H1 (cell line): ENCODE results near the gene MACROD2. TPM values are rescaled to one million over a fixed set of nuclear protein-coding genes. Genes with fewer than 3 reads are reported as not detected.

Experiments used
- CTCF ChIA-PET: fragments of 300-600 bp; sonication (Branson Sonifier 250); formaldehyde crosslinking; loops from one replicate; lab custom pipeline; 2021; ENCODE audit not compliant: partially characterized antibody; lab: Charles Lee
- POLR2A ChIA-PET: fragments of 300-600 bp; sonication (Branson Sonifier 250); formaldehyde crosslinking; loops from one replicate; lab custom pipeline; 2021; ENCODE audit warnings: inconsistent platforms; ENCODE audit not compliant: partially characterized antibody; lab: Charles Lee
- DNase-seq, 2 experiments: peaks; one replicate each; pipeline versions ENCODE4 v3.0.0 to v3.0.0-alpha.2; 2010 to 2022; ENCODE audit warnings: low spot score in 2 of 2, low read depth in 1 of 2, mixed read lengths in 1 of 2
- FAIRE-seq: peaks from 2 replicates; lab custom pipeline; 2011; peaks lifted over from hg19 to GRCh38; lab: Jason Lieb, UNC
- H2AFZ ChIP-seq: 2 replicates; pipeline ENCODE4 v1.8.1; 2012; ENCODE audit warnings: low read length, inconsistent platforms
- H2AK5ac ChIP-seq: 2 replicates; pipeline ENCODE4 v1.6.1; 2013; ENCODE audit warnings: low read depth, low read length
- H2BK120ac ChIP-seq: replicated peaks from 2 replicates; pipeline ENCODE3; 2013; ENCODE audit warnings: low read depth, low read length, inconsistent platforms
- H2BK12ac ChIP-seq: 2 replicates; pipeline ENCODE4 v1.6.1; 2013; ENCODE audit warnings: low read depth, low read length
- H2BK15ac ChIP-seq: 2 replicates; pipeline ENCODE4 v1.6.1; 2013; ENCODE audit warnings: low read length
- H2BK20ac ChIP-seq: 2 replicates; pipeline ENCODE4 v1.6.1; 2013; ENCODE audit warnings: low read length
- H2BK5ac ChIP-seq: 2 replicates; pipeline ENCODE4 v1.6.1; 2013; ENCODE audit warnings: low read depth, low read length
- H3K14ac ChIP-seq: 2 replicates; pipeline ENCODE4 v1.6.1; 2013; ENCODE audit warnings: inconsistent platforms; ENCODE audit not compliant: insufficient read length
- H3K18ac ChIP-seq: 2 replicates; pipeline ENCODE4 v1.6.1; 2013; ENCODE audit warnings: low read length; ENCODE audit errors: extremely low read depth
- H3K23ac ChIP-seq: 2 replicates; pipeline ENCODE4 v1.6.1; 2013; ENCODE audit warnings: inconsistent platforms; ENCODE audit not compliant: insufficient read length
- H3K23me2 ChIP-seq: 2 replicates; pipeline ENCODE4 v1.6.1; 2013; ENCODE audit warnings: low read depth, low read length
- H3K27ac ChIP-seq: 2 replicates; pipeline ENCODE4 v1.6.1; 2011; ENCODE audit warnings: low read depth, low read length, inconsistent platforms
- H3K27me3 ChIP-seq, 4 experiments: replicated peaks in 1 of 4; 1 replicate in 1 of 4; 2 replicates in 3 of 4; pipeline versions ENCODE4 v1.6.1 to v1.8.1; 2011 to 2013; ENCODE audit warnings: low read length in 3 of 4, mild to moderate bottlenecking in 3 of 4, inconsistent platforms in 2 of 4, mixed read lengths in 2 of 4, moderate library complexity in 1 of 4; ENCODE audit not compliant: control insufficient read depth in 3 of 4, insufficient read depth in 3 of 4; ENCODE audit errors: extremely low read depth in 1 of 4
- H3K36me3 ChIP-seq, 4 experiments: 2 replicates each; pipeline versions ENCODE4 v1.6.1 to v1.8.1; 2011 to 2013; ENCODE audit warnings: mild to moderate bottlenecking in 4 of 4, low read length in 3 of 4, moderate library complexity in 2 of 4, control low read depth in 1 of 4, inconsistent platforms in 1 of 4; ENCODE audit not compliant: insufficient read depth in 4 of 4, control insufficient read depth in 2 of 4
- H3K4ac ChIP-seq: replicated peaks from 2 replicates; pipeline ENCODE3; 2013; ENCODE audit warnings: low read length, low read depth, mixed read lengths, inconsistent platforms; ENCODE audit not compliant: insufficient read length
- H3K4me1 ChIP-seq, 4 experiments: replicated peaks in 1 of 4; 1 replicate in 1 of 4; 2 replicates in 3 of 4; pipeline versions ENCODE4 v1.6.1 to v1.8.1; 2011 to 2013; ENCODE audit warnings: low read length in 3 of 4, inconsistent platforms in 2 of 4, mixed read lengths in 1 of 4; ENCODE audit not compliant: insufficient read depth in 4 of 4, control insufficient read depth in 3 of 4
- H3K4me2 ChIP-seq, 2 experiments: 2 replicates each; pipeline versions ENCODE4 v1.6.1 to v1.8.1; 2011 to 2013; ENCODE audit warnings: low read depth in 2 of 2, low read length in 2 of 2, control low read depth in 1 of 2, inconsistent platforms in 1 of 2, mild to moderate bottlenecking in 1 of 2; ENCODE audit not compliant: insufficient read depth in 1 of 2
- H3K4me3 ChIP-seq, 4 experiments: fragments of 200-600, 300-600 bp in 1 of 4; sonication (generic), shearing (Covaris generic), sonication (Bioruptor Twin) in 1 of 4; 2 replicates each; pipeline versions ENCODE4 v1.5.1 to v1.8.1; 2011 to 2016; ENCODE audit warnings: low read length in 4 of 4, low read depth in 3 of 4, control low read depth in 2 of 4, inconsistent platforms in 2 of 4, mild to moderate bottlenecking in 2 of 4, mixed read lengths in 1 of 4, moderate library complexity in 1 of 4; ENCODE audit not compliant: insufficient read depth in 2 of 4; ENCODE audit errors: extremely low read depth in 1 of 4
- H3K56ac ChIP-seq: replicated peaks from 2 replicates; pipeline ENCODE3; 2013; ENCODE audit warnings: low read depth, mild to moderate bottlenecking, mixed read lengths, low read length, inconsistent platforms; ENCODE audit not compliant: insufficient read length
- H3K79me1 ChIP-seq: 2 replicates; pipeline ENCODE4 v1.6.1; 2013; ENCODE audit warnings: low read depth, low read length, control low read depth
- H3K79me2 ChIP-seq, 2 experiments: 2 replicates each; pipeline versions ENCODE4 v1.6.1 to v1.8.1; 2012 to 2013; ENCODE audit warnings: low read length in 2 of 2, mild to moderate bottlenecking in 2 of 2, inconsistent platforms in 1 of 2; ENCODE audit not compliant: insufficient read depth in 2 of 2, control insufficient read depth in 1 of 2
- H3K9ac ChIP-seq, 4 experiments: replicated peaks in 1 of 4; 1 replicate in 1 of 4; 2 replicates in 3 of 4; pipeline versions ENCODE4 v1.6.1 to v1.8.1; 2011 to 2013; ENCODE audit warnings: low read depth in 3 of 4, low read length in 3 of 4, control low read depth in 2 of 4, mild to moderate bottlenecking in 2 of 4, moderate library complexity in 2 of 4, inconsistent platforms in 1 of 4; ENCODE audit errors: extremely low read depth in 1 of 4
- H3K9me3 ChIP-seq, 2 experiments: 2 replicates each; pipeline versions ENCODE4 v1.6.1 to v1.8.1; 2012 to 2013; ENCODE audit warnings: mild to moderate bottlenecking in 2 of 2, moderate library complexity in 2 of 2, control low read depth in 1 of 2, inconsistent platforms in 1 of 2, low read depth in 1 of 2, low read length in 1 of 2, mixed read lengths in 1 of 2; ENCODE audit not compliant: insufficient read depth in 2 of 2
- H4K20me1 ChIP-seq, 2 experiments: replicated peaks in 1 of 2; 2 replicates each; pipeline versions ENCODE3 to v1.8.1; 2011 to 2013; ENCODE audit warnings: inconsistent platforms in 2 of 2, low read length in 2 of 2, mild to moderate bottlenecking in 1 of 2; ENCODE audit not compliant: insufficient read depth in 2 of 2, control insufficient read depth in 1 of 2
- H4K5ac ChIP-seq: 2 replicates; pipeline ENCODE4 v1.6.1; 2013; ENCODE audit warnings: low read length, low read depth, mixed read lengths, inconsistent platforms; ENCODE audit not compliant: insufficient read length
- H4K8ac ChIP-seq: 2 replicates; pipeline ENCODE4 v1.8.0; 2013; ENCODE audit warnings: mild to moderate bottlenecking, moderate library complexity, low read length, inconsistent platforms; ENCODE audit not compliant: insufficient read depth; ENCODE audit errors: extremely low read depth
- H4K91ac ChIP-seq: replicated peaks from 2 replicates; pipeline ENCODE3; 2013; ENCODE audit warnings: low read length, mixed read lengths, inconsistent platforms; ENCODE audit not compliant: insufficient read length
- CHD1 ChIP-seq: IDR thresholded peaks from 2 replicates; pipeline ENCODE4 v1.6.1; 2012; ENCODE audit warnings: low read depth, low read length, improper control_type of control experiment
- E2F6 ChIP-seq: IDR thresholded peaks from 2 replicates; pipeline ENCODE4 v1.6.1; 2012; ENCODE audit warnings: inconsistent platforms
- FOSL1 ChIP-seq: IDR thresholded peaks from 2 replicates; pipeline ENCODE4 v1.6.1; 2011; ENCODE audit warnings: mild to moderate bottlenecking, low read depth, low read length, moderate library complexity; ENCODE audit not compliant: insufficient read depth
- HDAC2 ChIP-seq, 2 experiments: fragments of 300-600 bp in 1 of 2; sonication (generic) in 1 of 2; IDR thresholded peaks; 2 replicates each; pipeline ENCODE4 v1.6.1; 2011 to 2012; ENCODE audit warnings: low read depth in 2 of 2, low read length in 2 of 2, mild to moderate bottlenecking in 2 of 2, moderate library complexity in 2 of 2, borderline replicate concordance in 1 of 2, inconsistent platforms in 1 of 2
- KDM1A ChIP-seq: fragments of 200-600, 300-600 bp; sonication (generic); IDR thresholded peaks from 2 replicates; pipeline ENCODE4 v1.7.1; 2016; ENCODE audit warnings: mild to moderate bottlenecking, low read length, borderline replicate concordance
- KDM4A ChIP-seq: IDR thresholded peaks from one replicate; pipeline ENCODE4 v1.7.1; 2012; ENCODE audit warnings: low read depth, mild to moderate bottlenecking, moderate library complexity, low read length, inconsistent platforms; ENCODE audit not compliant: severe bottlenecking
- POLR2AphosphoS5 ChIP-seq: IDR thresholded peaks from 2 replicates; pipeline ENCODE4 v1.6.1; 2011; ENCODE audit warnings: low read depth, low read length
- POU5F1 ChIP-seq: IDR thresholded peaks from 2 replicates; pipeline ENCODE4 v1.6.1; 2011; ENCODE audit warnings: low read depth, mild to moderate bottlenecking, low read length, moderate library complexity
- RBBP5 ChIP-seq: IDR thresholded peaks from 2 replicates; pipeline ENCODE4 v1.7.1; 2012; ENCODE audit warnings: low read depth, mild to moderate bottlenecking, inconsistent platforms, low read length, moderate library complexity, borderline replicate concordance
- RNF2 ChIP-seq: fragments of 200-900, 300-1000 bp; sonication (generic); IDR thresholded peaks from 2 replicates; pipeline ENCODE4 v1.7.1; 2016; ENCODE audit warnings: borderline replicate concordance, low read depth, mild to moderate bottlenecking, antibody characterized with exemption, low read length; ENCODE audit not compliant: poor library complexity, severe bottlenecking; ENCODE audit errors: missing control alignments
- SIRT6 ChIP-seq: IDR thresholded peaks from one replicate; pipeline ENCODE4 v1.7.1; 2012; ENCODE audit warnings: low read length, inconsistent platforms
- SIX5 ChIP-seq: IDR thresholded peaks from 2 replicates; pipeline ENCODE4 v1.6.1; 2011; ENCODE audit warnings: mild to moderate bottlenecking, low read depth, low read length
- SUZ12 ChIP-seq: fragments of 200-600 bp; sonication (generic); IDR thresholded peaks from 2 replicates; pipeline ENCODE4 v1.6.1; 2012; ENCODE audit warnings: mild to moderate bottlenecking, inconsistent platforms, low read length, moderate library complexity, mixed read lengths
- ZNF274 ChIP-seq: IDR thresholded peaks from 2 replicates; pipeline ENCODE4 v1.7.0; 2012; ENCODE audit warnings: low read length, borderline replicate concordance; ENCODE audit errors: extremely low read depth
- polyA plus RNA-seq, 7 experiments: library from polyadenylated mRNA; depleted of rRNA in 3 of 7; stranded (reverse) in 5 of 7; unstranded in 2 of 7; fragments of >200 nt in 5 of 7; fragments of 200-250 nt in 2 of 7; gene quantifications; 1 replicate in 5 of 7; 2 replicates in 1 of 7; 4 replicates in 1 of 7; pipeline versions ENCODE4 v1.2.1 to v1.2.3, GENCODE V29; 2011 to 2013; ENCODE audit warnings: missing spikeins in 2 of 7, mixed read lengths in 2 of 7
- total RNA-seq: library from RNA; stranded (reverse); fragmentation: NEBNext Ultra II Directional; extraction: Animal tissue kit (Norgen Biotek cat#: 25700); gene quantifications from 2 replicates; pipeline ENCODE4 v1.2.1, GENCODE V29; 2021

Gene MACROD2
- total and polyA plus RNA-seq, 2 of the 8 experiments (the other 6 are each of a cell fraction or from before 2014, with no cell fraction given) = 0.70 to 3.9 TPM

DNA sequence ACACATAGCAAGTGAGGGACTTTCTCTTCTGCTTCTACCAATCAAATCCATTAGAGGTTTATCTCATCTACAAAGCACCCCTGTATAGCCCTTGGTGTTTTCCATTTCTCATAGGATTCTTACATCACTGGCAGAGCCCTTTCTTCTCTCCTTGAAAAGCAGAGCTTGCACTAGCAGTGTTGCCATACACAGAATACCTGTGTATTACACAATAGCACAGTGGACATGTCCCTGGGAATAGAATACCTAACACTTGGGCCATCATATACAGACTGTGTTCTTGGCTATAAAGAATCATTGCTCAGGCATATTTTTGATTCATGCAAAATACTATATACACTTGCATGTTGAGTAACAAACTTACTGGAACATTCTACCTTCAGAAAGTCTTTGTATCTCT is 1996.0 kb downstream of the MACROD2 start:
- Histone ChIP-seq H3K23ac (no peak overlapping the region), H3K4me3 (no peak overlapping the region), H3K18ac (no peak overlapping the region), H3K36me3 (no peaks in the 10 kb centered on the region), H2BK5ac (no peak overlapping the region), H2BK12ac (no peak overlapping the region), H4K20me1 (no peaks in the 10 kb centered on the region), H4K91ac (no peak overlapping the region), H3K4me1 (0 out of 7 replicates have a peak, but pooled peaks cover 0 to 3% (median 0%) of the 10 kb centered on the region in 4 experiments), H3K27me3 (no peaks in the 10 kb centered on the region), H3K14ac (no peak overlapping the region), H2BK120ac (no peak overlapping the region), H3K4me2 (no peak overlapping the region), H2BK20ac (no peak overlapping the region), H2AK5ac (no peak overlapping the region), H3K56ac (no peak overlapping the region), H3K79me1 (no peaks in the 10 kb centered on the region), H3K23me2 (no peaks in the 10 kb centered on the region), H3K9ac (no peak overlapping the region), H3K27ac (no peak overlapping the region), H3K79me2 (no peaks in the 10 kb centered on the region), H3K9me3 (peaks cover 0 to 6% of the 10 kb centered on the region in 2 experiments; a peak in 2 of 4 replicates), H3K4ac (no peak overlapping the region), H4K5ac (no peak overlapping the region), H2AFZ (no peak overlapping the region), H2BK15ac (no peak overlapping the region), H4K8ac (no peak overlapping the region)
- CTCF ChIA-PET = interaction anchor here (1.2 kb wide), 1 partner anchor 16 kb away, joined by 3 read pairs; no protein-coding TSS in a partner anchor
- no peak for FAIRE-seq
- TF ChIP-seq HDAC2 (IDR thresholded peaks at IDR 0.05; ENCODE audit: borderline replicate concordance in 1 of 2, low read depth in 2 of 2, low read length in 2 of 2) (no peak), POU5F1 (no peak), SIX5 (no peak), E2F6 (no peak), CHD1 (no peak), ZNF274 (no peak), RNF2 (no peak), SUZ12 (no peak), SIRT6 (no peak), POLR2AphosphoS5 (no peak), KDM1A (no peak), RBBP5 (no peak), FOSL1 (no peak), KDM4A (no peak)
- no peak for DNase-seq
- POLR2A ChIA-PET = no interaction called here
